GM20431 (cell line): ENCODE results near the gene ARHGEF40.
"Not testable (repeated sequence)": the region's sequence is repeated elsewhere in the genome, so short reads cannot be mapped to it uniquely, and the experiment has no call there.

Experiments
- in situ Hi-C: fragments of 300-500 bp; cut with MseI, MboI; formaldehyde crosslinking; loops from one replicate; pipeline ENCODE4 v1.15.0; 2020; ENCODE audit warnings: low sequenced_read_pairs; ENCODE audit not compliant: unreplicated experiment

The ARHGEF40 gene

GRCh38 chr14:21039585-21040369 lies 30.3 kb upstream of the ARHGEF40 start:
- in situ Hi-C loops = no loop called here

DNA sequence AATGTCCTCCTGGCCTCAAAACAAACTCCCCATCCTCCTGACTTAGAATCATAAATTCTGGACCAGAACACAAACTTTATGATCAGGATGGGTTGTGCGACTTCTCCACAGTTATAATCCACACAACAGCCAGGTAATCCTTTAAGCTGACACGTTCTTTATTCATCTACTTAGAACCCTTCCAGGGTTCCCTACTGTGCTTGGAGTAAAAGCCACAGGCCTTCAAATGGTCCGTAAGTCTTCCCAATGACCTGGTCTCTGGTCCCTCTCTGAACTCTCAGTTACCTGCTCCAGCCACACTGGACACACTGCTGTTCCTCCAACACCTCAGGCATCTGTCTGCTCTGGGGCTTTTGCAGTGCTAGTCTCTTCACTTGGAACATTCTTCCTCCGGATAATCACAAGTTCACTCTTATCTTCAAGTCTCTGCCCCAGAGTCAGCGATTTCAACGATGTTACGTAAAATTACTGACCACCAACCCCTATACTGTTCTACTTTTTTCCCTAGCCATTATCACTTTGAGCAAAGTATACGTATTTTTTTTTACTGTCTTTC lies 29.7 kb upstream of the ARHGEF40 start:
- in situ Hi-C loops = no loop called here

DNA sequence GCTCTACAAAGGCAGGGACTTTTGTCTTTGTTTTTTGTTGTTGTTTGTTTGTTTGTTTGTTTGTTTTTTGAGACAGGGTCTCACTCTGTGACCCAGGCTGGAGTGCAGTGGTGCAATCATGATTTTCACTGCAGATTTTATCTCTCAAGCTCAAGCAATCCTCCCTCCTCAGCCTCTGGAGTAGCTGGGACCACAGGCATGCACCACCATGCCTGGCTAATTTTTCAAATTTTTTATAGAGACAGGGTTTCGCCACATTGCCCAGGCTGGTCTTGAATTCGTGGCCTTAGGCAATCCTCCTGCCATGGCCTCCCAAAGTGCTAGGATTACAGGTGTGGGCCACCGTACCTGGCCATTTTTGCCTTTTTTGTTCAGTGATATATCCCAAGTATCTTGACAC lies 29.2 kb upstream of the ARHGEF40 start:
- in situ Hi-C loops = not testable (repeated sequence)

GRCh38 chr14:21041676-21042433 lies 28.2 kb upstream of the ARHGEF40 start, which contains the start of gene RNASE7:
Gene RNASE7 (plus strand): TSS chr14:21042362. CDS start chr14:21042993, 631 bp downstream.
- in situ Hi-C loops = no loop called here

DNA sequence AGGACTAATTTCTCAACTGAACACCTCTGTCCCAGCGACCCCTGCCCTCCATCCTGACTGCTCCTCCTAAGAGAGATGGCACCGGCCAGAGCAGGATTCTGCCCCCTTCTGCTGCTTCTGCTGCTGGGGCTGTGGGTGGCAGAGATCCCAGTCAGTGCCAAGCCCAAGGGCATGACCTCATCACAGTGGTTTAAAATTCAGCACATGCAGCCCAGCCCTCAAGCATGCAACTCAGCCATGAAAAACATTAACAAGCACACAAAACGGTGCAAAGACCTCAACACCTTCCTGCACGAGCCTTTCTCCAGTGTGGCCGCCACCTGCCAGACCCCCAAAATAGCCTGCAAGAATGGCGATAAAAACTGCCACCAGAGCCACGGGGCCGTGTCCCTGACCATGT lies 27.2 kb upstream of the ARHGEF40 start:
- in situ Hi-C loops = no loop called here

DNA sequence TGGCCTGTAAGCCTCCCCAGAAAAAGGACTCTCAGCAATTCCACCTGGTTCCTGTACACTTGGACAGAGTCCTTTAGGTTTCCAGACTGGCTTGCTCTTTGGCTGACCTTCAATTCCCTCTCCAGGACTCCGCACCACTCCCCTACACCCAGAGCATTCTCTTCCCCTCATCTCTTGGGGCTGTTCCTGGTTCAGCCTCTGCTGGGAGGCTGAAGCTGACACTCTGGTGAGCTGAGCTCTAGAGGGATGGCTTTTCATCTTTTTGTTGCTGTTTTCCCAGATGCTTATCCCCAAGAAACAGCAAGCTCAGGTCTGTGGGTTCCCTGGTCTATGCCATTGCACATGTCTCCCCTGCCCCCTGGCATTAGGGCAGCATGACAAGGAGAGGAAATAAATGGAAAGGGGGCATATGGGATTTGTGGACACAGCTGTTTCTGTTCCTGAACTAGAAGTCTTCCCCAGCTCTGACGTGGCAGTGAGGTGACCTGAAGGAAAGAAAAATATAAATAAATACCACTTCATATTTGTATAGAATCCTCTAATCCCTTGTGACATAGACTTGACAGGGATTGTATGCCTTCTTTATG lies 26.6 kb upstream of the ARHGEF40 start:
- in situ Hi-C loops = no loop called here

DNA sequence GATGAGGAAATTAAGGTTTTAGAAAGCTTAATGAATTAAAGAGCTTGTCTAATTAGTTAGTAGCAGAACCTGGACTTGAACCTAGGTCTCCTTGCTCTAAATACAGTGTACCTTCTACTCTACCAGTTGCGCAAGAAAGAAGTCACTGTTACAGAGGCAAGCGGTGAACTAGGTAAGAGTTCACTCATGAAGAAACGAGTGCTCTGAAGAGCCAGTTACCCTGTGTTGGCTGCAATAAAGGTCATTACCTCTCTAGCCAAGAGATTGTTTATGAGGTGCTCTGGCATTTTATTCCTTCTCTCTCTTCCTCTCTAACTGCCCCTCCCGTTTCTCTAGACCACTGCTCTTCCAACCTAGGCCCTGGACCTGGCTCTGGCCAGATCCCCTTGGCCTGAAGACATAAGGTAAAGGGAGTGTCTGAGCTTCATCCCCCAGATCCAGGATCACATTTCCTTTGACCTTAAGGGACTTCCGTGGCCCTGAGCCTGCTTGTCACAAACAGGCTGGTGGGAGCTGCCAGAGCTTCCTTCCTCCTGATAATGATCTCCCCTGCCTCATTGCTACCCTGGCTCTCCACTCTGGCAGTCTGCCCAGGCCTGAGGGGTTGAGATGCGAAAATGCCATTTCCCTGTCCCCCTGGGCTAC lies 26.0 kb upstream of the ARHGEF40 start:
- in situ Hi-C loops = no loop called here

DNA sequence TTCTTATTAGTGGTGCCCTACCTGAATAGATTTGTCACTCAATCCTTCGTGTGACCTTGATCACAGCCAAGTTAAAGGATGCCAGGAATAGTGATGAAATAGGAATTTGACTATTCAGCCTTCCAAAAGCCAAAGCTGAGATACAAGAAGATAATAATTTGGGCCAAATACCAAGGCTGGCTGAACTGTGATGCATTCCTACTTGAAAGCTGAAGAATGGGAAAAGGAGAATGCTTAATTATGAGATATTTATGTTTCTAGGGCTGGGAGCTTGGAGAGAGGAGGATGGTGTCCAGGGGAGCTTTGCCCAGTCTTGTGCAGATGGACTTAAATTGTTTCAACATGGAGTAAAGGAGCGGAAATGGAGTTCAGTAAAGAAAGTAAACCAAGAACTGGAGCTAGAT lies 22.7 kb upstream of the ARHGEF40 start:
- in situ Hi-C loops = no loop called here

DNA sequence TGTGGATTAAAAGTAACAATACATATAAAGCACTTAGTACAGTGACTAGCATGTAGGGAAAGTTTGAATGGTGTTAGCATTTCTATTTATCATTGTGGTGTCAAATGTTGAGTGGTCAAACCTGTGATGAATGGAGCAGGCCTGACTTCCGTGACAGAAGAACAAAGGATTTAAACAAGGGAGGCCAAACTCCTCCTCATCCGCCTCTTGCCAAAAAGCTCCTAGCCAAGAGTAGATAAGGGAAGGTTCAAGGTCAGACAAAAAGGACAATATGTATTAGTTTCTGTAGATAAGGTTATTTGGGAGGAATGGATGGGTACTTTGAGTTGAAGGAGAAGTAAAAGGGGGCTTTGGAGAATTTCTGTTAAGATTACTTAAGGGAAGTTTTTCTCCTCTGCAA lies 21.5 kb upstream of the ARHGEF40 start:
- in situ Hi-C loops = no loop called here

GRCh38 chr14:21049271-21049673 lies 20.8 kb upstream of the ARHGEF40 start:
- in situ Hi-C loops = no loop called here

DNA sequence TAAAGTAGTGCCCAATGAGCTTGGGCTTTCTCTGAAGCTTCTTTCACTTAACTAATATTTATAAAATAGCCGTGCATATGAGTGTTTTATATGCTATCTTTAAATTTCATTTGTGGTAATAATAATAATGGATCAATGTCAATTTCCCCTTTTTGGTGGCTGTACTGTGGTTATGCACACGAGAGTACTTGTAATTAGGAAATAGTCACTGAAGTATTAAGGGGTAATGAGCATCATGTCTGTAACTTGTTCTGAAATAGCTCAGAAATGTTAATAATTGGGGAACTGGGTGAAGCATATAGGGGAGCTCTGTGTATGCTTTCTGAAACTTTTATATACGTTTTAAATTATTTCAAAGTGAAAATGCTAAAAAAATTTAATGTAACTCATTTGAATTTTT lies 19.5 kb upstream of the ARHGEF40 start:
- in situ Hi-C loops = no loop called here

GRCh38 chr14:21053184-21054122 lies 16.7 kb upstream of the ARHGEF40 start:
- in situ Hi-C loops = no loop called here

DNA sequence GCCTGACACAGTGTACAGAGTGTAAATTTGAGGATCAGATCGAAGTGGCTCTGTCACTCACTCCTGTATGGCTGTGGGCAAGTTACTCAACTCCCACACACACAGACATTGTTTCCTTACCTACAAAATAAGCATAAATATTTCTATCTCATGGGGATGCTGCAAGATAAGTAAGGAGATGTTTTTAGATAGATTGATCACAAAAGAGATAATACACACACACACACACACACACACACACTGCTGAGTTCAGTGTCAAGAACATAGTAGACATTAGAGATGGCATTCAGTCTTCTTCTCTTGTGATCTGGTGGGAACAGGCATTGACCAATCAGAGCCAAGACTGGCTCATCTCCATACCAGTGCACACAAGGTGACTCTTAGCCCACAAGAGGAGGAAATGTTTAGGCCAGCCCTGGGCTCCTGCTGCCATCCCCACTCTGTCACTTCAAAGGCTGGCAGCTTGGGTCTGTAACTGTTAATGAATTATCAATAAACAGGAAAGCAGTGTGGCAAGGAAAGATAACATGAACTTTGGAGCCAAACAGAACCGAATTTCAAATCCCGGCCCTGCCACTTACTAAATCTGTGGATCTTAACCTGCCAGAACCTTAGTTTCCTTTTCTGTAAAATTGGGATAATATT lies 15.9 kb upstream of the ARHGEF40 start:
- in situ Hi-C loops = no loop called here

DNA sequence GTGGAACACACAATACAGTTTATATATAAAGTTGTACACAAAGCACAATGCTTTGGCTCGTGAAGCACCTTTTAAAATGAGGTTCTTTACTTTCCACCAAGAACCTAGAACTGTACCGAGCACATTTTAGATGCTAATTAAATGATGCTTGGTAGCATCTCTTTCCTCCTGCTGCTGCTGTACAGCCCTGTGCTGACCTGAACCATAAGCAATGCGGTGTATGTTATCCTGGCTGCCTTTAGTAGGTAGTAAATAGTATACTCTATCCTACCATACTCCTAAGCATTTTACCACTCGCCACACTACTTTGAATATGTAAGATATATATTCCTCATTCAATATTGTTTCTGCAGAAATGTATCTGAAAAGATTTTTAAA lies 15.3 kb upstream of the ARHGEF40 start:
- in situ Hi-C loops = no loop called here

GRCh38 chr14:21055432-21056117 lies 14.5 kb upstream of the ARHGEF40 start:
- in situ Hi-C loops = no loop called here

- in situ Hi-C loops = no loop called here
Measured at GRCh38 chr14:21056520-21057163, 13.5 kb upstream of the ARHGEF40 start.

- in situ Hi-C loops = no loop called here
Measured at GRCh38 chr14:21057803-21058675, 12.1 kb upstream of the ARHGEF40 start, which contains the start of gene RNASE8. Gene RNASE8 (plus strand): TSS chr14:21057822. CDS start chr14:21057893, 71 bp downstream.
